Naive thymus-derived CD8-positive, alpha-beta T cell (primary cell): ENCODE results near the gene RTN4IP1. TPM values are rescaled to one million over a fixed set of nuclear protein-coding genes. Genes with fewer than 3 reads are reported as not detected.
"Not testable (repeated sequence)": the region's sequence is repeated elsewhere in the genome, so short reads cannot be mapped to it uniquely, and the experiment has no call there.

Experiments used
- ATAC-seq, 2 donors: fragments of 150-1000 bp; cut with Tn5 transposase in 1 of 2; sonication (Bioruptor Pico), chemical (Tn5 transposase) in 1 of 2; 1 replicate in 1 of 2; 2 replicates in 1 of 2; pipeline ENCODE4 v1.10.0; 2021; ENCODE audit warnings: mild to moderate bottlenecking in 2 of 2, moderate library complexity in 2 of 2
- POLR2A ChIA-PET: fragments of 350-600 bp; sonication (Branson Sonifier 250); formaldehyde crosslinking; loops from one replicate; lab custom pipeline; 2021; ENCODE audit warnings: antibody characterized with exemption; lab: Charles Lee
- DNase-seq, 10 donors: peaks; one replicate each; pipeline versions ENCODE4 v3.0.0 to v3.0.0-alpha.2; 2020 to 2022
- H3K27ac Mint-ChIP-seq, 10 donors: one replicate each; pipeline ENCODE4 v1.8.0; 2020 to 2022; ENCODE audit warnings: mild to moderate bottlenecking in 10 of 10, mixed read lengths in 10 of 10, moderate library complexity in 4 of 10, inconsistent platforms in 1 of 10
- H3K27me3 Mint-ChIP-seq, 5 donors: one replicate each; pipeline ENCODE4 v1.8.0; 2021 to 2022; ENCODE audit warnings: mixed read lengths in 5 of 5
- H3K36me3 Mint-ChIP-seq, 3 donors: one replicate each; pipeline ENCODE4 v1.8.0; 2020 to 2022; ENCODE audit warnings: mixed read lengths in 3 of 3, mild to moderate bottlenecking in 2 of 3, inconsistent platforms in 1 of 3
- H3K4me1 Mint-ChIP-seq, 4 donors: one replicate each; pipeline ENCODE4 v1.8.0; 2021 to 2022; ENCODE audit warnings: mixed read lengths in 4 of 4
- H3K4me3 Mint-ChIP-seq, 10 donors: one replicate each; pipeline ENCODE4 v1.8.0; 2020 to 2022; ENCODE audit warnings: mild to moderate bottlenecking in 10 of 10, mixed read lengths in 10 of 10, moderate library complexity in 6 of 10, inconsistent platforms in 1 of 10
- H3K9me3 Mint-ChIP-seq, 9 donors: one replicate each; pipeline ENCODE4 v1.8.0; 2020 to 2022; ENCODE audit warnings: mixed read lengths in 9 of 9, mild to moderate bottlenecking in 3 of 9, inconsistent platforms in 1 of 9, moderate library complexity in 1 of 9
- polyA plus RNA-seq, 3 donors: library from polyadenylated mRNA; unstranded; fragments of 300-500 nt; fragmentation: Illumina TruSeq; gene quantifications; one replicate each; pipeline ENCODE4 v1.2.3, GENCODE V29; 2021
- total RNA-seq, 8 experiments: library from RNA in 2 of 8; stranded (reverse) in 2 of 8; gene quantifications; one replicate each; pipeline ENCODE4 v1.2.3 and lab custom pipeline; 2021 to 2026

Gene RTN4IP1
- total and polyA plus RNA-seq, 5 experiments from 2014 or later = 4.4 to 9.8 (median 7.8) TPM

GRCh38 chr6:106608080-106608668, 21.1 kb downstream of the RTN4IP1 start:
- ATAC-seq = peak; percentile 72 to 79
- Mint-ChIP-seq H3K36me3 (peaks cover 0 to 46% (median 23%) of the 10 kb centered on the region in 3 donors), H3K27ac (no peak overlapping the region), H3K4me1 (peaks cover 0 to 22% (median 3%) of the 10 kb centered on the region in 4 donors), H3K27me3 (no peaks in the 10 kb centered on the region), H3K4me3 (no peak overlapping the region), H3K9me3 (no peaks in the 10 kb centered on the region)
- POLR2A ChIA-PET = no interaction called here
- peak in 6 of 10 donors; percentile 12 to 46 (median 20) for DNase-seq

- H3K4me3 Mint-ChIP-seq = no peak overlapping the region
- H3K27ac Mint-ChIP-seq = no peak overlapping the region
- peaks cover 0 to 2% (median 0%) of the 10 kb centered on the region in 9 donors for H3K9me3 Mint-ChIP-seq
- ATAC-seq (no peak), DNase-seq (no peak)
- peaks cover 0 to 53% (median 46%) of the 10 kb centered on the region in 3 donors for H3K36me3 Mint-ChIP-seq
- H3K4me1 Mint-ChIP-seq = no peaks in the 10 kb centered on the region
- POLR2A ChIA-PET = no interaction called here
- no peaks in the 10 kb centered on the region for H3K27me3 Mint-ChIP-seq
These were observed 29.0 kb downstream of the RTN4IP1 start for GRCh38 chr6:106600329-106600728.

GRCh38 chr6:106599440-106599839, 29.9 kb downstream of the RTN4IP1 start:
- Mint-ChIP-seq H3K9me3 (peaks cover 0 to 2% (median 0%) of the 10 kb centered on the region in 9 donors), H3K4me3 (no peak overlapping the region), H3K27ac (no peak overlapping the region), H3K27me3 (no peaks in the 10 kb centered on the region), H3K4me1 (no peaks in the 10 kb centered on the region), H3K36me3 (peaks cover 0 to 48% (median 40%) of the 10 kb centered on the region in 3 donors)
- POLR2A ChIA-PET = no interaction called here
- ATAC-seq = no peak
- DNase-seq = no peak

- POLR2A ChIA-PET = no interaction called here
- H3K27ac Mint-ChIP-seq = no peak overlapping the region
- no peak overlapping the region for H3K4me3 Mint-ChIP-seq
- no peaks in the 10 kb centered on the region for H3K4me1 Mint-ChIP-seq
- DNase-seq = no peak
- H3K27me3 Mint-ChIP-seq = no peaks in the 10 kb centered on the region
- H3K9me3 Mint-ChIP-seq = no peaks in the 10 kb centered on the region
- ATAC-seq = no peak
- peaks cover 17 to 53% (median 25%) of the 10 kb centered on the region in 3 donors for H3K36me3 Mint-ChIP-seq
These were observed 38.0 kb downstream of the RTN4IP1 start for GRCh38 chr6:106591111-106591825.

- H3K4me1 Mint-ChIP-seq, H3K4me3 Mint-ChIP-seq, H3K27me3 Mint-ChIP-seq, DNase-seq, POLR2A ChIA-PET, ATAC-seq, H3K9me3 Mint-ChIP-seq: not testable (repeated sequence)
- peak overlapping the region in 1 of 10 donors; percentile 82 for H3K27ac Mint-ChIP-seq
- H3K36me3 Mint-ChIP-seq = peaks cover 17 to 67% (median 32%) of the 10 kb centered on the region in 3 donors
These were observed 40.4 kb downstream of the RTN4IP1 start for GRCh38 chr6:106588937-106589336.

GRCh38 chr6:106586815-106587415, 42.4 kb downstream of the RTN4IP1 start:
- H3K4me1 Mint-ChIP-seq = no peaks in the 10 kb centered on the region
- H3K36me3 Mint-ChIP-seq = peaks cover 13 to 82% (median 39%) of the 10 kb centered on the region in 3 donors
- H3K9me3 Mint-ChIP-seq = no peaks in the 10 kb centered on the region
- ATAC-seq (no peak), DNase-seq (no peak)
- no peak overlapping the region for H3K27ac Mint-ChIP-seq
- H3K4me3 Mint-ChIP-seq = no peak overlapping the region
- H3K27me3 Mint-ChIP-seq = no peaks in the 10 kb centered on the region
- POLR2A ChIA-PET = no interaction called here

- peaks cover 0 to 66% (median 17%) of the 10 kb centered on the region in 3 donors for H3K36me3 Mint-ChIP-seq
- POLR2A ChIA-PET = no interaction called here
- ATAC-seq = no peak
- H3K9me3 Mint-ChIP-seq = no peaks in the 10 kb centered on the region
- H3K27ac Mint-ChIP-seq = peak overlapping the region in 1 of 10 donors; percentile 63
- H3K27me3 Mint-ChIP-seq = no peaks in the 10 kb centered on the region
- H3K4me3 Mint-ChIP-seq = no peak overlapping the region
- H3K4me1 Mint-ChIP-seq = peaks cover 0 to 2% (median 0%) of the 10 kb centered on the region in 4 donors
- no peak for DNase-seq
These were observed 47.8 kb downstream of the RTN4IP1 start for GRCh38 chr6:106581468-106581867.

GRCh38 chr6:106579281-106579680, 50.0 kb downstream of the RTN4IP1 start:
- DNase-seq = no peak
- no peak for ATAC-seq
- no peak overlapping the region for H3K4me3 Mint-ChIP-seq
- no peak overlapping the region for H3K27ac Mint-ChIP-seq
- H3K36me3 Mint-ChIP-seq = peaks cover 0 to 63% (median 13%) of the 10 kb centered on the region in 3 donors
- POLR2A ChIA-PET = no interaction called here
- no peaks in the 10 kb centered on the region for H3K27me3 Mint-ChIP-seq
- H3K4me1 Mint-ChIP-seq = peaks cover 0 to 2% (median 0%) of the 10 kb centered on the region in 4 donors
- H3K9me3 Mint-ChIP-seq = no peaks in the 10 kb centered on the region

GRCh38 chr6:106574741-106575458, 54.4 kb downstream of the RTN4IP1 start:
- no peak for ATAC-seq
- no peak for DNase-seq
- Mint-ChIP-seq H3K4me1 (peaks cover 0 to 2% (median 2%) of the 10 kb centered on the region in 4 donors), H3K27ac (peak overlapping the region in 3 of 10 donors; percentile 8 to 47 (median 22)), H3K36me3 (peaks cover 0 to 50% (median 6%) of the 10 kb centered on the region in 3 donors), H3K4me3 (no peak overlapping the region), H3K9me3 (no peaks in the 10 kb centered on the region), H3K27me3 (no peaks in the 10 kb centered on the region)
- POLR2A ChIA-PET = no interaction called here

GRCh38 chr6:106572875-106573585, 56.3 kb downstream of the RTN4IP1 start:
- no peak for ATAC-seq
- no peaks in the 10 kb centered on the region for H3K9me3 Mint-ChIP-seq
- H3K27ac Mint-ChIP-seq = peak overlapping the region in 9 of 10 donors; percentile 6 to 79 (median 66)
- H3K4me1 Mint-ChIP-seq = peaks cover 0 to 2% (median under 1%) of the 10 kb centered on the region in 4 donors
- H3K4me3 Mint-ChIP-seq = no peak overlapping the region
- POLR2A ChIA-PET = interaction anchor here (0.6 kb wide), 1 partner anchor 1084 kb away, joined by 3 read pairs; no protein-coding TSS in a partner anchor
- H3K36me3 Mint-ChIP-seq = peaks cover 0 to 53% (median 4%) of the 10 kb centered on the region in 3 donors
- no peaks in the 10 kb centered on the region for H3K27me3 Mint-ChIP-seq
- DNase-seq = no peak

GRCh38 chr6:106572436-106572835, 56.9 kb downstream of the RTN4IP1 start:
- H3K9me3 Mint-ChIP-seq = no peaks in the 10 kb centered on the region
- POLR2A ChIA-PET = interaction anchor here (0.6 kb wide), 1 partner anchor 1085 kb away, joined by 3 read pairs; no protein-coding TSS in a partner anchor
- peak overlapping the region in 8 of 10 donors; percentile 12 to 82 (median 74) for H3K27ac Mint-ChIP-seq
- no peaks in the 10 kb centered on the region for H3K27me3 Mint-ChIP-seq
- DNase-seq (no peak), ATAC-seq (no peak)
- H3K4me1 Mint-ChIP-seq = peaks cover 0 to 2% (median under 1%) of the 10 kb centered on the region in 4 donors
- peaks cover 0 to 57% (median 7%) of the 10 kb centered on the region in 3 donors for H3K36me3 Mint-ChIP-seq
- no peak overlapping the region for H3K4me3 Mint-ChIP-seq

- Mint-ChIP-seq H3K27ac (peak overlapping the region in 2 of 10 donors; percentile 38 to 69), H3K4me1 (peaks cover 0 to 2% (median under 1%) of the 10 kb centered on the region in 4 donors), H3K36me3 (peaks cover 0 to 64% (median 6%) of the 10 kb centered on the region in 3 donors), H3K27me3 (no peaks in the 10 kb centered on the region), H3K4me3 (no peak overlapping the region), H3K9me3 (no peaks in the 10 kb centered on the region)
- ATAC-seq (no peak), DNase-seq (no peak)
- POLR2A ChIA-PET = interaction anchor here (0.7 kb wide), 1 partner anchor 226 kb away, joined by 4 read pairs; no protein-coding TSS in a partner anchor
These were observed 59.9 kb downstream of the RTN4IP1 start for GRCh38 chr6:106569428-106569827.
